Mucosa of descending colon (tissue), 3 donors: ENCODE measurements around the gene NR3C1. TPM values are rescaled to one million over a fixed set of nuclear protein-coding genes. Genes with fewer than 3 reads are reported as not detected.

Experiments
- ATAC-seq: fragments of 200-7000 bp; cut with Tn5 transposase; one replicate; pipeline ENCODE4 v1.9.1; 2020; ENCODE audit warnings: mild to moderate bottlenecking, moderate library complexity
- DNase-seq, 3 donors: peaks; one replicate each; pipeline ENCODE4 v3.0.0-alpha.2; 2020
- H3K36me3 ChIP-seq: fragments of 200-600 bp; one replicate; pipeline ENCODE4 v1.8.0; 2021; ENCODE audit warnings: low read depth, mild to moderate bottlenecking
- H3K4me1 ChIP-seq: fragments of 200-600 bp; one replicate; pipeline ENCODE4 v1.8.0; 2021; ENCODE audit warnings: low read depth, mild to moderate bottlenecking
- H3K4me3 ChIP-seq: fragments of 200-600 bp; one replicate; pipeline ENCODE4 v1.8.0; 2021; ENCODE audit warnings: mild to moderate bottlenecking
- H3K9me3 ChIP-seq: fragments of 200-600 bp; one replicate; pipeline ENCODE4 v1.8.0; 2021; ENCODE audit warnings: mild to moderate bottlenecking
- intact Hi-C, 2 donors: fragments of 100-400 bp; cut with DNase I in 1 of 2; cut with micrococcal nuclease in 1 of 2; formaldehyde crosslinking; loops; one replicate each; pipeline versions ENCODE4 v1.11.0 to v1.11.1; 2022; cut with DNase I, micrococcal nuclease
- total RNA-seq, 3 donors: library from RNA; stranded (reverse); fragmentation: NEBNext Ultra II Directional in 2 of 3; extraction: Animal tissue kit (Norgen Biotek cat#: 25700) in 2 of 3; gene quantifications; one replicate each; pipeline versions ENCODE4 v1.2.1 to v1.2.4, GENCODE V29; 2021 to 2023
- TF ChIP-seq, protein P1 (sequence below): fragments of 200-600 bp; IDR thresholded peaks from one replicate; pipeline ENCODE4 v1.8.0; 2022; ENCODE audit warnings: antibody characterized with exemption, mild to moderate bottlenecking
- donor health status: DM: no; HTN: no; CAD: no; lungs with moderate emphysema.
- donor health status: DM: no; HTN: no; CAD: no.
- donor health status: DM: no; HTN: yes; CAD: no.

Gene NR3C1
- total RNA-seq, 3 donors from 2014 or later = 25.6 to 59.0 (median 27.7) TPM

- H3K36me3 ChIP-seq = no peaks in the 10 kb centered on the region
- no peaks in the 10 kb centered on the region for H3K9me3 ChIP-seq
- intact Hi-C loops = no loop called here
- TF ChIP-seq, protein P1, sequence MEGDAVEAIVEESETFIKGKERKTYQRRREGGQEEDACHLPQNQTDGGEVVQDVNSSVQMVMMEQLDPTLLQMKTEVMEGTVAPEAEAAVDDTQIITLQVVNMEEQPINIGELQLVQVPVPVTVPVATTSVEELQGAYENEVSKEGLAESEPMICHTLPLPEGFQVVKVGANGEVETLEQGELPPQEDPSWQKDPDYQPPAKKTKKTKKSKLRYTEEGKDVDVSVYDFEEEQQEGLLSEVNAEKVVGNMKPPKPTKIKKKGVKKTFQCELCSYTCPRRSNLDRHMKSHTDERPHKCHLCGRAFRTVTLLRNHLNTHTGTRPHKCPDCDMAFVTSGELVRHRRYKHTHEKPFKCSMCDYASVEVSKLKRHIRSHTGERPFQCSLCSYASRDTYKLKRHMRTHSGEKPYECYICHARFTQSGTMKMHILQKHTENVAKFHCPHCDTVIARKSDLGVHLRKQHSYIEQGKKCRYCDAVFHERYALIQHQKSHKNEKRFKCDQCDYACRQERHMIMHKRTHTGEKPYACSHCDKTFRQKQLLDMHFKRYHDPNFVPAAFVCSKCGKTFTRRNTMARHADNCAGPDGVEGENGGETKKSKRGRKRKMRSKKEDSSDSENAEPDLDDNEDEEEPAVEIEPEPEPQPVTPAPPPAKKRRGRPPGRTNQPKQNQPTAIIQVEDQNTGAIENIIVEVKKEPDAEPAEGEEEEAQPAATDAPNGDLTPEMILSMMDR = no peak
- no peak for ATAC-seq
- H3K4me3 ChIP-seq = no peak overlapping the region
- H3K4me1 ChIP-seq = no peaks in the 10 kb centered on the region
- DNase-seq = no peak
These were observed 33.4 kb upstream of the NR3C1 start for GRCh38 chr5:143436871-143437270.

GRCh38 chr5:143435210-143435657, 31.7 kb upstream of the NR3C1 start:
- Histone ChIP-seq H3K4me1 (no peaks in the 10 kb centered on the region), H3K36me3 (no peaks in the 10 kb centered on the region), H3K9me3 (no peaks in the 10 kb centered on the region), H3K4me3 (no peak overlapping the region)
- intact Hi-C loops = no loop called here
- peak; percentile 85 for ATAC-seq
- DNase-seq = peak in 1 of 3 donors; percentile 49
- TF ChIP-seq, protein P1 = no peak

DNA sequence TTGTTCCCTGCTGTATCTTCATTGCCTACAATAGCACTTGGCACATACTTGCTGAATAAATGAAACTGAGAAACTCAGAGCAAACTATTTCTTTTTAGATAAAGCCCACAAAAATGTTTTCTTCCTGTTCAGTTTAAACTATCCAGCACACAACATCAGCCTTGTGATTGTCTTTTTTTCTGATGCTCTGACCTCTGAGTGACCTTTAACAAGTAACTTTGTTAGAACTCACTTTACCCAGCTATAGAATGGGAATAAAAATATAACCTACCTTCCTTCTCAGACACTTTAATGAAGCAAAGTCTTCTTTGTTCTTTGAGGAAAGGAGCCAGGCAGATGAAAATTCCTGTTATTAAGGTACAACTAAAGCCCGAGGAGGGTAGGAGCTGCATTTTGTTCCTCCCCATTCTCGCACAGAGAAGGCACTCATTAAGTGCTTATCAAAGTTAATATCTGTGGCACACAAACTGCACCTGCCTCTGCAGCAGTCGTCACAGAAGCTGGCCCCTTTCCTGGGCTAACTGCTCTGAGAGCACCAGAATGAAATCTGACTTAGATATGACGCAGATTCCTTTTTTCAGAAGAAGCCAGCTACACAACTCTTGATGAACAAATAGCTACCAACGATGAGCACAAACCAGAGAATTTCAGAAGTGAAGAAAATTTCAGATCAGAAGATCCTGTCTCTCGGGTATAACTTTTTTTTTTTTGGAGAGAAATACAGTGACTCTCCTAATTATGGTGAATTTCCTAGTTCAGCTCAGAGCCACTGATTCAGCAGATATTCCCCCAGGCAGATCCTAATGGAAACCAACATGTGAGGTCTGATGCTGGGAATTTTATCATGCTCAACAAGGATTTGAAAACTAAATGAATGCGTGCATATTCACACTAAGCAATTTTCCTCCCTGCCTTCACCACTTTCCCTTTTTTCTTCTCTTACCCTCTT, 31.0 kb upstream of the NR3C1 start:
- DNase-seq (peak in 1 of 3 donors; percentile 16), ATAC-seq (peak; percentile 55)
- intact Hi-C loops = no loop called here

GRCh38 chr5:143433670-143434069, 30.2 kb upstream of the NR3C1 start:
- ATAC-seq (no peak), DNase-seq (no peak)
- TF ChIP-seq, protein P1 = no peak
- no peaks in the 10 kb centered on the region for H3K36me3 ChIP-seq
- no peaks in the 10 kb centered on the region for H3K9me3 ChIP-seq
- H3K4me3 ChIP-seq = no peak overlapping the region
- intact Hi-C loops = no loop called here
- no peaks in the 10 kb centered on the region for H3K4me1 ChIP-seq

More for the DNA sequence above, 31.0 kb upstream of the NR3C1 start:
- H3K4me1 ChIP-seq = no peaks in the 10 kb centered on the region
- TF ChIP-seq, protein P1 = no peak
- no peak overlapping the region for H3K4me3 ChIP-seq
- no peaks in the 10 kb centered on the region for H3K36me3 ChIP-seq
- no peaks in the 10 kb centered on the region for H3K9me3 ChIP-seq

DNA sequence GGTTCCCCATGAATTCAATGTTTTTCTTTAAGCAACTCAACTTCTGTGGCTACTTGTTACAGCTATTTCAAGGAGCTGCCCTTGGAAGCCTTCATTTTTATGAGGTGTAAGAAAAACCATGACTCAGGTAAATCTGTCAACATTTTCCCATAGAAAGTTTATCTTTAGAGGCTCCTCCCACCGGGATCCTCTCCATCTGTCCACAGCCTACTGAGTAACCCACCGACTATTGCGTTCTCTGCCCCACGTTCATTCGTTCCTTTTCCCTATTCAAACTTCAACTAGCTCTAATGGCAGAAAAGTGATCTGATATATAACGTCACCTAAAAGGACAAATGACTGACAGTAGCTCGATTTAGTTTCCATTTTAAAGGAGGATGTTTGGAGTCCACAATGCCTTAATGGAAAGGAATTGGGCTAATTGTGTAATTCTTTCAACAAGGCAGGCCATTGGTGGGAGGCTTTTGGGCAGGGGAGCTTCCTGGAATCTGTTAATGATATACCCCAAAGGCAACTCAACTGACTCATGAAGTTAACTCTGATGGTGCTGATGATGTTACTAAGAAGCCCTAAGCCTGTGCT, 29.3 kb upstream of the NR3C1 start:
- TF ChIP-seq, protein P1 = no peak
- H3K4me1 ChIP-seq = no peaks in the 10 kb centered on the region
- H3K36me3 ChIP-seq = no peaks in the 10 kb centered on the region
- no peak overlapping the region for H3K4me3 ChIP-seq
- intact Hi-C loops = no loop called here
- ATAC-seq (no peak), DNase-seq (no peak)
- no peaks in the 10 kb centered on the region for H3K9me3 ChIP-seq
